Smooth muscle cell of the brain vasculature (primary cell): Measurements from ENCODE around the gene U2AF2.

Experiments used
- DNase-seq: peaks from one replicate; pipeline ENCODE4 v3.0.0-alpha.2; 2012; ENCODE audit warnings: low read depth, low spot score

U2AF2 gene

GRCh38 chr19:55643003-55643886, 11.6 kb upstream of the U2AF2 start, which contains the start of gene ZNF581:
Gene ZNF581 (plus strand): TSS chr19:55643649. CDS start chr19:55644572, 923 bp downstream.
- DNase-seq, result no peak

- no peak for DNase-seq
Observed at GRCh38 chr19:55643887-55644176, 11.0 kb upstream of the U2AF2 start.

DNA sequence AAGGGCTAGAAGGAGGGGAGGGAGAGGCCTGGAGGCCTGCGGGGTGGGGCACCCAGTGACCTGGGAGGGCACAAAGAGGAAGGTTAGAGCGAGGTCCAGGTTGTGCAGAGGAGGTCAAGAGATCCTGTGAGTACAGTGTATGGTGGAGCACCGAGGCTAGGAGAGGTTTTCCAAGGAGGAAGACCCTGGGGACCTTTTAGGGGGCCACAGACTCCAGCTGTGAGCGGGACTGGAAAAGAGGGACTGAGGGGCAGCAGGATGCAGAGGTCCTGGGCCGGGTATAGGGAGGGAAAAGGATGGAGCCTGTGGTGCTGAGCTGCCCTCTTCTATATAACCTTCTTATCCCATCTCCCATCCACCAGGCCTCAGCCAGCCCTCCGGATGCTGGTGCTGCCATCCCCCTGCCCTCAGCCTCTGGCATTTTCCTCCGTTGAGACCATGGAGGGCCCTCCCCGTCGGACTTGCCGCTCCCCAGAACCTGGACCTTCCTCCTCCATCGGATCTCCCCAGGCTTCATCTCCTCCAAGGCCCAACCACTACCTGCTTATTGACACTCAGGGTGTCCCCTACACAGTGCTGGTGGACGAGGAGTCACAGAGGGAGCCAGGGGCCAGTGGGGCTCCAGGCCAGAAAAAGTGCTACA, 10.5 kb upstream of the U2AF2 start:
- no peak for DNase-seq

DNA sequence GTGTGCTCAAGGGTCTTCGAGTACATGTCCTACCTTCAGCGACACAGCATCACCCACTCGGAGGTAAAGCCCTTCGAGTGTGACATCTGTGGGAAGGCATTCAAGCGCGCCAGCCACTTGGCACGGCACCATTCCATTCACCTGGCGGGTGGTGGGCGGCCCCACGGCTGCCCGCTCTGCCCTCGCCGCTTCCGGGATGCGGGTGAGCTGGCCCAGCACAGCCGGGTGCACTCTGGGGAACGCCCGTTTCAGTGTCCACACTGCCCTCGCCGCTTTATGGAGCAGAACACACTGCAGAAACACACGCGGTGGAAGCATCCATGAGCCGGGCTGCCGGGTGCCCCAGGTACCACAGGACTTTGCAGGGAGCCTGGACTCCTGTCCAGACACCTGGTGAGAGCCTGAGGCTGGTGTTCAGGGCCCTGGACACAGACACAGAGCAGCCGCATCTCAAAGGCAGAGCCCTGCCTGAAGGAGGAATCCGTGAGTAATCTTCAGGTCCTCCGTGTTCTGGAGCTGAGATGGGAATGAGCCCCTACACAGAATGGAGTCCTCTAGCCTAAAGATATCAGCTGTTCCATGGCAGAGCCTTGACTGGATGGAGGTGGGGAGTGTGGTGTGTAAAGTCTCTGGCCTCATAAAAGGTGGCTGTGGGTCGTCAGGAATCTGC, 9.9 kb upstream of the U2AF2 start:
- no peak for DNase-seq

- no peak for DNase-seq
Observed at GRCh38 chr19:55645512-55645881, 9.3 kb upstream of the U2AF2 start.

GRCh38 chr19:55646889-55647731, 7.7 kb upstream of the U2AF2 start:
- DNase-seq, result no peak

DNA sequence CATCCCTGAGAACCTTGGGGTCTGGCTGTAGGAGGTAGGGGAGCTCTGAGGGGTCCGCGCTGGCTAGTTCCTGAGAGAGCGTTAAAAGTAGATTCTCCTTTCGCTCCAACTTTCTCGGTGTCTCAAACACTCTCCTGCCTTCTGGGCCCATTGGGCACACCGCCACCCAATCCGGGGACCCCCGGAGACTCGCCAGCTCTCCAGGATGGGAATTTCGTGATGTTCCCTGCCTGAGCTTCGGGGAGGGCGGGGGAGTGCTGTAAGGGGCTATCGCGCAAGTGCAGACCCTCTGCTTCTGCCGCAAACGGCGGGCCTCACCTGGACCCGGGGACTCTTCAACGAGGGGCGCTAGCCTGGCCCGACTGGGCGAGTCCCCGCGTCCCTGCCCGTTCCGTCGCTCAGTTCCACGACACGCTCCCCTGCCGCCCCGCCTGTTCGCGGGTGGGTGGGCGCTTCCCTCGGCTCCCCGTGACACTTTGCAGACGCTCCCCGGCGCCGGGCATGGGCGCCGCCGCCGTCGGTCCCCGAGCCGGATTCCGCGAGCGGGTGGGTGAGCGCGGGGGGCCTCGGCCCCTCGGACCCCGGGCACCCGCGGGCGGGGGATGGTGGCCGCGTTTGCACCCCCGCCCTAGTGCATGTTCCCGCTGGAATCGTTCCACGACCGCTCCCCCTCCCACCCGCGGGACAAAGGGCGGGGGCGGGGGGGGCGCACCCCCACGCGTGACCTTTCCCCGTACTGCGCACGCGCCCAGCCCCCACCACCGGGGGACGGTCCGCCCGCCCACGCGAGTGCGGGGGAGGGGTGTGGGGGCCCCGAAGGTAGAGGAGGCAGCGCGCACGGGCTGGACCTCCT, 6.9 kb upstream of the U2AF2 start, which contains the start of gene CCDC106:
TSS of gene CCDC106 (plus strand) at position 481 of the 853 bp plus-strand sequence. CDS start 835 bp downstream, outside the sequence.
- DNase-seq, result no peak

DNA sequence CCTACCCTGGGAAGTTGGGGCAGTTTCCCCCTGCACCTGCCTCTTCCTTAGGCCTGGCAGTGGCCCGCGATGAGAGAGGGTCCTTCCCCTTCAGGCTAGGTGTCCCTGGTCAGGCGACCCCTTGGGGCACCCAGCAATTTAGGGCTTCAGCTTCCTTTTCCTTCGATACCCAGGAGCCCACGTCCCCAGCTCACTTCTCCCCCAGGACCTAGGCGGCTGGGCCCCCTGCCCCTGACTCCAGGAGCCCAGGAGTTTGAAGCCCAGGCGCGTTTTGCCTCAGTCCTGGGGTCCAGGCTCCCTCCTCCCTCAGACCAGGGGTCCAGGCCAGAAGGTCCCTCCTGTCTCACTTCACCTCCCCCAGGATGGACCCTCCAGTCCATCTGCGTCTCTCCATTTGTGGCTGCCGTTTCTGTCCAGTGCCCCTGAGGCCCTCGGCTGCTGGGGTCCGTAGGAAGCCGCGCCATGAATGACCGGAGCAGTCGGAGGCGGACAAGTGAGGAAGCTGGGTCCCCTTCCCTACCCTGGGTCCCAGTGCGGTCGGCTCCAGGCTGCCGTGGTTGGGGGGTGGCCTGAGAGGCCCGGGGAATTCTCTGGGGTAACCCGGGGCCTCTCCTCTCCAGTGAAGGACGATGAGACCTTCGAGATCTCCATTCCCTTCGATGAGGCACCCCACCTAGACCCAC, 6.1 kb upstream of the U2AF2 start:
- DNase-seq, result no peak

GRCh38 chr19:55649268-55650125, 5.3 kb upstream of the U2AF2 start:
- no peak for DNase-seq

DNA sequence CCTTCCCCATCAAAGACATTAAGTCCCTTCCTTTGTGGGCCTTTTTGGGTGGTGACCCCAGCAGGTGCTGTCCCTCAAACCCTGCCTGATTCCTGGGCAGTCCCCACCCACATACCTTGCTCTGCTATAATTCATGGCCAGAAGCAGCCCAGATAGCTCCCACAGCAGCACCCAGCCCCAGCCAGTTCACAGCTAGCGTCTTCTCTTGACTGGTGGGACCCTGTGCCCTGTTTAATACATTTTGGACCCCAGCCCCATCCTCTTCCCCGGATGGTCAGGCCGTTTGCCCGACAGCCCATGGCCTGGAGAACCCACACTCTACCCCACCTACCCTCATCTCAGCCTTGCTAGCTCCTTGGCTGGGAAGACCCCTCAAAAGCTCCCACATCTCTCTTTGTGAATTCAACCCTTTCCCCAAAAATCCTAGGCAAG, 4.7 kb upstream of the U2AF2 start:
- no peak for DNase-seq

DNA sequence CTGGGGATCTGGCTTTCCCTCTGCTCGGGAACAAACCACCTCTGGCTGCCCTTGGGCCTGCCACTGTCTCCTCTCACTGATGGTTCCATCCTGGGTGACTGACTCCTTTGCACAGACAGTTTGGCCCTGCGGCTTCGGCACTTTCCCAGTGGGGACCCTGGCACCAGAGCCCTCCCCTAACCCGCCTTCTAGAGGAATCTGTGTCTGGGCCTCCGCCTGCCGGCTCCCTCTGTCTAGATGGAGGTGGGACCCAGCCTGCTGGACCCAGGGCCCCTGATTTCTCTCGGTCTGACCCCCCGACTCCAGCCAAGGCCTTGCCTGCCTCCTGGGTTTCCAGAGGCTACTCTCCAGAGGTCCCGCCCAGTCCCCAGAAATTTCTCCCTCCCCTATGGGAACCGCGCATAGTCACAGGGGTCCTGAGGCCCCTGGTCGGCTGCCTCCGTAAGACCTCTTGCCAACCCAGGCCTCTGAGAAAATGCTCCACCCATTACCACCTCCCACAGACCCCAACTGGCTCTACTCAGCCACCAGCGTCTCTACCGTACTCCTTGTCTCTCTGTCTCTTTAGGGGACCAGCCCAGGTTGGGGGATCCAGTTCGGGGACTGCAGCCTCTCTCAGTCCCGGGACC, 4.1 kb upstream of the U2AF2 start:
- no peak for DNase-seq

DNA sequence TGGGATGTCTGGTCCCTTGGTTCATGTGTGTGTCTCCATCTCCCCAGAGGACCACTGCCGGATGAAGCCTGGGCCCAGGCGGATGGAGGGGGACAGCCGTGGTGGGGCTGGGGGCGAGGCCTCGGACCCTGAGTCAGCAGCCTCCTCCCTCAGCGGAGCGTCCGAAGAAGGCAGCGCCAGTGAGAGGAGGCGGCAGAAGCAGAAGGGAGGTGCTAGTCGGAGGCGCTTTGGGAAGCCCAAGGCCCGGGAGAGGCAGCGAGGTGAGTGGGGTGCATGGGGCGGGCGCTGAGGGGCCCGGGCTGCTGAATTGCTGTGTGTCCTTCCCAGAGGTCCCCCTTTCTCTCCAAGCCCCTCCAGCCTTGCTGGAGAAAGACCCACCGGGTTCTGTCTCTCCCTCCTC, 3.6 kb upstream of the U2AF2 start:
- DNase-seq, result no peak

DNA sequence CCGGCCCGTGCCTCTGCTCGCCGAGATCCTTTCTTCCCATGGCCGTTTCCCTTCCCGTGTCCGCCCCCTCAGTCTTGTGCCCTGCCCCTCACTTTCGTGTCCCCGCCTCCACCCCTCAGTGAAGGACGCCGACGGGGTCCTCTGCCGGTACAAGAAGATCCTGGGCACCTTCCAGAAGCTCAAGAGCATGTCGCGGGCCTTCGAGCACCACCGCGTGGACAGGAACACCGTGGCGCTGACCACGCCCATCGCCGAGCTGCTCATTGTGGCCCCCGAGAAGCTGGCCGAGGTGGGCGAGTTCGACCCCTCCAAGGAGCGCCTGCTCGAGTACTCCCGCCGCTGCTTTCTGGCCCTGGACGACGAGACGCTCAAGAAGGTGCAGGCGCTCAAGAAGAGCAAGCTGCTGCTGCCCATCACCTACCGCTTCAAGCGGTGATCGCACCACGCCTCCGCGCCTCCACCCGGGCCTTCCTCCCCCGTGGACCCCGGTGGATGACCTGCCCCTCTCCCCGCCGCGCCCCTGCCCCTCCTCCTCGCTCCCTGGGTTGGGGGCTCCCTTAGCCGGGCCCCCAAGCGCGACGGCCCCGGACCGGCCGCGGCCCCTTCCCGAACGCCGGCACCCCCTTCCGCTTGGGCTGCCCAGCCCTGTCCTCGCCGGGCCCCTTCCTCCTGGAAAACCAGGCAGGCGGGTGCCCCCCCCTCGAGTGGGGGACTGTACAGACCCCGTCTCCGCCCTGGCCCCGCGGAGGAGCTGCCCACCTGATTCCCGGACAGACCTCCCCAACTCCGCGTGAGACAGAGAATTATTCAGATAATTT, 2.3 kb upstream of the U2AF2 start:
- DNase-seq, result no peak

DNA sequence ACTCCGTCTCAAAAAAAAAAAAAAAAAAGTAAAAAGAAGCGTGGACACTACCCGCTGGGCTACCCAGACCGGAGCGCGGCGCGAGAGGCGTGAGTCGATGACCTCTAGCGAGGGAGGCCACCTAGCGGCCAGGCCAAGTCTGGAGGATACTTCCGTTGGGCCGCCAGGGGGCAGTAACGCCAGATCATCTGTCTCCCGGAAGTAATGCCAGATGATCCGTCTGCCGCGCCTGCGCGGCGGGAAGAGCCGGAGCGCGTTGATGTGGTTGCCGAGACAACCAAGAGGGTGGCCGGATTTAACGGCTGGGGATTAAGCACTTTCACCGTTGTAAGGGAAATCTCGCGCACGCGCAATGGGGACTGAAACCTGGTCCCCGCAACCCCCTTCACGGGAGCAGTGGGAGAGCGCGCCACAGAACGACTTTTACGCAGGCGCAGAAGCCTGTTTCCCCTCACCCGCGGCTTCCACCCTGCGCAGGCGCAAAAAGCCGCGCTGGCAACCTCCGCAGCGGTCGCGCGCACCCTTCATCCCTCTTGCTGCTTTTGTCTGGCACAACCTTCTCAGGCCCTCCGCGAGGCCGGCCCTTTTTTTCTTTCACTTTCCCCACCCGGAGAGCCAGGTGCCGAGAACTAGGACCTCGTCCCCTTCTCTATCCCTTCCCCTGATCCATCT, 1.0 kb upstream of the U2AF2 start:
- DNase-seq, result peak; percentile 98

GRCh38 chr19:55654323-55654867, 440 bp upstream of the U2AF2 start:
- DNase-seq, result peak; percentile 98

DNA sequence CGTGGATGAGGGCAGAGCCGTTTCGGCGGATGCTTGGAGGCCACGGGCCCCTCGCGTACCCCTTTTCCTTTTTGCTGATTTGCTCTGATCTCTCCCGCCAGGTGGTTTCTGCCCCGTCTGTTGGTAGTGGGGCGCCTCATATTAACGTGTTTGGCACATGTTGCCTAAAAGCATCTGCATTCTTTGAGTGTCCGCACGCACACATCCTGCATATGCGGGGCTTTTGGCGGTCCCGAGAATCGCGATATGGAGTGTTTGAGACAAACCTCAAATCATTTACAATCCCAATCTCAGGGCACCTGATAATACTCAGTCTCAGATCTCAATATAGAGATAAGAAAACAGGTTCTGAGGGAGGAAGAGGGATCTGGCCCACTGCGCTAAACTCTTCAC, 809 bp downstream of the U2AF2 start:
- no peak for DNase-seq

DNA sequence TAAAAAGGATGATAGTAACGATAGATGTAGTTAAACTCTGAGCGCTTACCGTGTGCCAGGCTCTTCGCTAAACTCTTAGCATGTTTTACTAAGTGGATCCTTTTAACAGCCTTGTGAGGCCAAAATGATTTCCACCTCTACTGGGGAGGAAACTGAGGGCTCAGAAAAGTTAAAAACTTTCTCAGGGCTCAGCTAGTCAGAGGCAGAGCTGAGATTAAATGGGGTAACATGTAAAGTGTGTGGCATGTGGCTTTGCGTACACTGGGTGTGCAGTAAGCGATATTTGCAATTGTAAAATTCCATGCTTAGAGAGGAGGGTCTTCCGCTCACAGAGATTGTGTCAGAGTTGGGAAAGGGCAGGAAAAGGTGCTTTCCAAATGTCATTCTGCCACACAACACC, 1.7 kb downstream of the U2AF2 start:
- DNase-seq, result no peak
